ENCODE data around the gene AIF1L. TPM values are rescaled to one million over a fixed set of nuclear protein-coding genes. Genes with fewer than 3 reads are reported as not detected.

AIF1L gene
- 4.8 TPM for total RNA-seq

GRCh38 chr9:131096269-131097125 lies at the start of gene AIF1L:
Gene AIF1L, plus strand, starts transcription at chr9:131096531. Its CDS starts 99 bp downstream, at chr9:131096630.
- peak in 2 of 3 donors; percentile 74 for DNase-seq (ENCODE audit: low read depth in 2 of 3, low spot score in 2 of 3)

- peak; percentile 54 to 79 (median 73) for DNase-seq (ENCODE audit: low read depth in 2 of 3, low spot score in 2 of 3)
Observed at GRCh38 chr9:131046581-131047202, 49.6 kb upstream of the AIF1L start.

GRCh38 chr9:131048332-131048731 lies 48.0 kb upstream of the AIF1L start:
- DNase-seq (ENCODE audit: low read depth in 2 of 3, low spot score in 2 of 3), result no peak

- DNase-seq (ENCODE audit: low read depth in 2 of 3, low spot score in 2 of 3), result no peak
Observed at GRCh38 chr9:131048820-131049219, 47.5 kb upstream of the AIF1L start.

GRCh38 chr9:131049829-131050715 lies 46.3 kb upstream of the AIF1L start:
- DNase-seq (ENCODE audit: low read depth in 2 of 3, low spot score in 2 of 3), result peak in 2 of 3 donors; percentile 26 to 41

DNA sequence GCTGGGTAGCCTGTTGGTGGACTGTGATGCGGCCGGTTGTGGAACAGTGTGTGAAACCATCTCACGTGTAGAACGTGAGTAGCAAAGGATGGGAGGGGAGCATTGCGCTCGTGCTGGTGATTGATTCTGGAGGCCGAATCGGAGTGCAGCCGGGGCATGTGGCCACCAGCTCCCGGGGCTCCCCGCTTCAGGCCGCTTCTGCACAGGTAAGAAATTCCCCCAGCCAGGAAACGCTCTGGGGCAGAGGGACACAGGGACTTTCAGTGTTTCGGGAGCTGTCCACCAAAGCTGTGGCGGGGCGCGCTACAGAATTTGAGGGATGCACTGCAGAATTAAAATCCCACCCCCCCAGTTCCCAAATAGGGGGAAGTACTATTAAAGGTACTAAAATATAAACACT lies 45.5 kb upstream of the AIF1L start:
- no peak for DNase-seq (ENCODE audit: low read depth in 2 of 3, low spot score in 2 of 3)

GRCh38 chr9:131051592-131052517 lies 44.5 kb upstream of the AIF1L start:
- no peak for DNase-seq (ENCODE audit: low read depth in 2 of 3, low spot score in 2 of 3)

DNA sequence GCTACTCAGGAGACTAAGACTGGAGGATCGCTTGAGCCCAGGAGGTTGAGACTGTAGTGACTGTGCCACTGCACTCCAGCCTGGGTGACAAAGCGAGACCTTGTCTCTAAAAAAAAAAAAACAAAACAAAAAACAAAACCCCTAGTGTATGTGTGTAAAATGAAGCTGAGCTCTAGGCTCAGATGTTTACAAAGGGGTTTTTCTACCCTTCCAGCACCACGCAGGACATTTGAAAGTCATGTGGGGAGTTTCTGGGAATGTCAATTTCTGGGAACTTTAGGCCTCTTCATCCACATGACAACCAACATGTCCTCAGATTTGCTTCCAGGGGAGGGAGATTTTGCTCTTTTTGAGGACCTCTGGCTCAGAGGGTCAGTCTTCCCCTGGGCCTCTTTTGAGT lies 42.4 kb upstream of the AIF1L start:
- DNase-seq (ENCODE audit: low read depth in 2 of 3, low spot score in 2 of 3), result no peak

GRCh38 chr9:131056781-131057506 lies 39.4 kb upstream of the AIF1L start:
- DNase-seq (ENCODE audit: low read depth in 2 of 3, low spot score in 2 of 3), result no peak

DNA sequence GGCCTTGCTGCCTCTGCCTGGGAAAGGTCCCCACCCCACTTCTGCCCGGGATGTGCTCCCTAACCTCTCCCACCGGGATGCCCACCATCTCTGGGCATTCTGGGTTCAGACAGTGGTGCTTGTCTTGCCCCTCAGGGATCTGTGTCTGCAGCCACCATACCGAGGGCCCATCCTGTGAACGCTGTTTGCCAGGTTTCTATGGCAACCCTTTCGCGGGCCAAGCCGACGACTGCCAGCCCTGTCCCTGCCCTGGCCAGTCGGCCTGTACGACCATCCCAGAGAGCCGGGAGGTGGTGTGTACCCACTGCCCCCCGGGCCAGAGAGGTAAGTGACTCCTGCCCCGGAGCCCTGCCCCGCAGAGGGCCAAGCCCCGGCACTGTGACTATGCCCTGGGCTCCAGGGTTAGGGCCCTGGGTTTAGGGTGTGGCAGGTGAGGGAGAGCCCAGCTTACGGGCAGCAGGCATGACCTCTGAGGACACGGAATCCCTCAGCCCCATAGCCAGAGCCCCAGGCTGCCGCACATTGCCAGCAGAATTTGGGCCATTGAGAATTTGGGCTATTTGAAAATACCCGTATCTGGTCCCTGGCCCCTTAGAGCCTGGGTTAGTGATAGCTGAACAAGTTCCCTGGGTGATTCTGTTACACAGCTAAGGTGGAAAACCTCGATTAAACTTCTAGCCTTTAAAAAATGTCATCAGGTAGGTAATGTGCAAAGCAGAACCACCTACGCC lies 35.3 kb upstream of the AIF1L start:
- no peak for DNase-seq (ENCODE audit: low read depth in 2 of 3, low spot score in 2 of 3)

- no peak for DNase-seq (ENCODE audit: low read depth in 2 of 3, low spot score in 2 of 3)
Observed at GRCh38 chr9:131062969-131063368, 33.4 kb upstream of the AIF1L start.

- DNase-seq (ENCODE audit: low read depth in 2 of 3, low spot score in 2 of 3), result no peak
Observed at GRCh38 chr9:131065599-131065998, 30.7 kb upstream of the AIF1L start.

GRCh38 chr9:131067625-131068024 lies 28.7 kb upstream of the AIF1L start:
- DNase-seq (ENCODE audit: low read depth in 2 of 3, low spot score in 2 of 3), result no peak

DNA sequence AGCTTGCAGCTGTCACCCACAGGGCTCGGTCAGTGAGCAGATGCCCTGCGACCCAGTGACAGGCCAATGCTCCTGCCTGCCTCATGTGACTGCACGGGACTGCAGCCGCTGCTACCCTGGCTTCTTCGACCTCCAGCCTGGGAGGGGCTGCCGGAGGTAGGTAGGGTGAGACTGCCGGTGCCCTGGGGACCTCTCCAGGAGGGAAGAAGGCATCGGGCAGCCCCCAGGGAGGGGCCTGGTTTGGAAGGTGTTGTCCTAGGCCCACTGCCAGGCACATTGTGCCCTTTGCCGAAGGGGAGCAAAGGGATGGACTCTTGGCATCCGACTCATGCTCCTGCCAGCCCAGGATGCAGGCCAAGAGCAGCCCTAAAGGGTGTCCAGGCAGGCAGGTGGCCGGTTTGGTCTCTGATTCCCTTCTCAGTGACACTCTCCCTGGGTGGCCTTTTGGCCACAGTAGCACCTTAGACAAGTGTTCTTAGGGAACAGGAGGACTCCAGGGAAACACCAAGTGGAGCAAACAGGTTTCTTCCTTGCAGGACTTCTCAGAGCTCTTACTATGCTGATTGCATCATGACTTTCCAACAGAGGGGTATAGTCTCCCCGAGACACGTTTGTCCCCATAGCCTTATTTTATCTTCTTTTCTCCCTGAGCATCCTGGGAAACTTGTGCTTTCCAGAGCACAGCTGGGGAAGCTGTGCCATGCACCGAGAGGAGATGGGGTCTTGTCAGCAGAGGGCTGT lies 28.1 kb upstream of the AIF1L start:
- no peak for DNase-seq (ENCODE audit: low read depth in 2 of 3, low spot score in 2 of 3)

- no peak for DNase-seq (ENCODE audit: low read depth in 2 of 3, low spot score in 2 of 3)
Observed at GRCh38 chr9:131069699-131070098, 26.6 kb upstream of the AIF1L start.

GRCh38 chr9:131072107-131072870 lies 24.0 kb upstream of the AIF1L start:
- no peak for DNase-seq (ENCODE audit: low read depth in 2 of 3, low spot score in 2 of 3)

- no peak for DNase-seq (ENCODE audit: low read depth in 2 of 3, low spot score in 2 of 3)
Observed at GRCh38 chr9:131072871-131073237, 23.5 kb upstream of the AIF1L start.
